Kidney (tissue), 14 donors: ENCODE results near the gene SLC41A3. TPM values are rescaled to one million over a fixed set of nuclear protein-coding genes. Genes with fewer than 3 reads are reported as not detected.

Experiments
- DNase-seq, 5 donors: peaks; one replicate each; pipeline ENCODE4 v3.0.0-alpha.2; 2013 to 2020
- FAIRE-seq: peaks from 2 replicates; lab custom pipeline; 2012; peaks lifted over from hg19 to GRCh38; lab: Jason Lieb, UNC
- H3K27ac ChIP-seq, 2 donors: one replicate each; pipeline ENCODE4 v1.7.0; 2013; ENCODE audit warnings: low read depth in 2 of 2, low read length in 2 of 2, inconsistent platforms in 1 of 2
- H3K27me3 ChIP-seq: one replicate; pipeline ENCODE4 v1.7.1; 2013; ENCODE audit warnings: low read length, inconsistent platforms; ENCODE audit not compliant: control insufficient read depth, insufficient read depth
- H3K36me3 ChIP-seq, 3 donors: one replicate each; pipeline versions ENCODE4 v1.7.0 to v1.7.1; 2013; ENCODE audit warnings: low read length in 3 of 3, control low read depth in 1 of 3, inconsistent platforms in 1 of 3; ENCODE audit not compliant: insufficient read depth in 3 of 3, control insufficient read depth in 2 of 3
- H3K4me1 ChIP-seq, 3 donors: one replicate each; pipeline versions ENCODE4 v1.7.0 to v1.7.1; 2013; ENCODE audit warnings: low read length in 3 of 3, inconsistent platforms in 1 of 3, low read depth in 1 of 3; ENCODE audit not compliant: control insufficient read depth in 2 of 3, insufficient read depth in 2 of 3
- H3K4me3 ChIP-seq, 3 donors: one replicate each; pipeline versions ENCODE4 v1.7.0 to v1.8.1; 2013; ENCODE audit warnings: low read length in 3 of 3, control low read depth in 1 of 3, inconsistent platforms in 1 of 3
- H3K9ac ChIP-seq, 3 donors: one replicate each; pipeline versions ENCODE4 v1.7.0 to v1.7.1; 2013; ENCODE audit warnings: low read length in 3 of 3, control low read depth in 1 of 3, inconsistent platforms in 1 of 3
- H3K9me3 ChIP-seq, 3 donors: one replicate each; pipeline versions ENCODE4 v1.7.0 to v1.7.1; 2013; ENCODE audit warnings: low read length in 3 of 3, control low read depth in 1 of 3, inconsistent platforms in 1 of 3; ENCODE audit not compliant: control insufficient read depth in 2 of 3, insufficient read depth in 1 of 3
- intact Hi-C: fragments of 100-400 bp; cut with DNase I; formaldehyde crosslinking; loops from one replicate; pipeline ENCODE4 v1.11.1; 2022
- polyA plus RNA-seq: library from polyadenylated mRNA; stranded (reverse); fragments of 350-450 nt; fragmentation: Illumina TruSeq; extraction: RNeasy Lipid Tissue Mini Kit (QIAGEN cat#74804); gene quantifications from one replicate; pipeline ENCODE4 v1.2.3, GENCODE V29; 2014; ENCODE audit warnings: low read depth, low replicate concordance; ENCODE audit not compliant: insufficient read depth
- total RNA-seq: library from RNA; stranded (reverse); fragmentation: NEBNext Ultra II Directional; extraction: Animal tissue kit (Norgen Biotek cat#: 25700); gene quantifications from one replicate; pipeline ENCODE4 v1.2.1, GENCODE V29; 2021
- TF ChIP-seq, protein P1 (sequence below): IDR thresholded peaks from 3 replicates; pipeline ENCODE4 v1.5.1; 2012; ENCODE audit warnings: mild to moderate bottlenecking, moderate library complexity, borderline replicate concordance; ENCODE audit not compliant: insufficient read depth; ENCODE audit errors: extremely low read depth
- donor health status: control.
- donor health status: control.
- donor health status: control.
- donor health status: control.
- donor health status: control.
- donor health status: DM: yes; HTN: yes; CAD: no.
- donor health status: Normal renal cell carcinoma (clear cell type).

The SLC41A3 gene
- total and polyA plus RNA-seq, 2 donors from 2014 or later = 31.6 to 74.3 TPM

GRCh38 chr3:126026761-126027160, 57.2 kb downstream of the SLC41A3 start:
- H3K9me3 ChIP-seq = peaks cover 0 to 4% (median 0%) of the 10 kb centered on the region in 3 donors
- no peaks in the 10 kb centered on the region for H3K4me1 ChIP-seq
- DNase-seq (peak in 1 of 5 donors; percentile 6), FAIRE-seq (no peak)
- H3K27me3 ChIP-seq = no peaks in the 10 kb centered on the region
- H3K4me3 ChIP-seq = no peak overlapping the region
- peaks cover 0 to 6% (median 0%) of the 10 kb centered on the region in 3 donors for H3K36me3 ChIP-seq
- H3K27ac ChIP-seq = no peak overlapping the region
- TF ChIP-seq, protein P1, sequence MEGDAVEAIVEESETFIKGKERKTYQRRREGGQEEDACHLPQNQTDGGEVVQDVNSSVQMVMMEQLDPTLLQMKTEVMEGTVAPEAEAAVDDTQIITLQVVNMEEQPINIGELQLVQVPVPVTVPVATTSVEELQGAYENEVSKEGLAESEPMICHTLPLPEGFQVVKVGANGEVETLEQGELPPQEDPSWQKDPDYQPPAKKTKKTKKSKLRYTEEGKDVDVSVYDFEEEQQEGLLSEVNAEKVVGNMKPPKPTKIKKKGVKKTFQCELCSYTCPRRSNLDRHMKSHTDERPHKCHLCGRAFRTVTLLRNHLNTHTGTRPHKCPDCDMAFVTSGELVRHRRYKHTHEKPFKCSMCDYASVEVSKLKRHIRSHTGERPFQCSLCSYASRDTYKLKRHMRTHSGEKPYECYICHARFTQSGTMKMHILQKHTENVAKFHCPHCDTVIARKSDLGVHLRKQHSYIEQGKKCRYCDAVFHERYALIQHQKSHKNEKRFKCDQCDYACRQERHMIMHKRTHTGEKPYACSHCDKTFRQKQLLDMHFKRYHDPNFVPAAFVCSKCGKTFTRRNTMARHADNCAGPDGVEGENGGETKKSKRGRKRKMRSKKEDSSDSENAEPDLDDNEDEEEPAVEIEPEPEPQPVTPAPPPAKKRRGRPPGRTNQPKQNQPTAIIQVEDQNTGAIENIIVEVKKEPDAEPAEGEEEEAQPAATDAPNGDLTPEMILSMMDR = no peak
- intact Hi-C loops = no loop called here
- no peak overlapping the region for H3K9ac ChIP-seq

- FAIRE-seq (no peak), DNase-seq (peak in 1 of 5 donors; percentile 1)
- intact Hi-C loops = no loop called here
- Histone ChIP-seq H3K4me1 (no peaks in the 10 kb centered on the region), H3K9ac (no peak overlapping the region), H3K27me3 (no peaks in the 10 kb centered on the region), H3K4me3 (no peak overlapping the region), H3K9me3 (peaks cover 0 to 4% (median 0%) of the 10 kb centered on the region in 3 donors), H3K27ac (no peak overlapping the region), H3K36me3 (peaks cover 0 to 6% (median 0%) of the 10 kb centered on the region in 3 donors)
- TF ChIP-seq, protein P1 = no peak
Observed at GRCh38 chr3:126026277-126026751, 57.6 kb downstream of the SLC41A3 start.

DNA sequence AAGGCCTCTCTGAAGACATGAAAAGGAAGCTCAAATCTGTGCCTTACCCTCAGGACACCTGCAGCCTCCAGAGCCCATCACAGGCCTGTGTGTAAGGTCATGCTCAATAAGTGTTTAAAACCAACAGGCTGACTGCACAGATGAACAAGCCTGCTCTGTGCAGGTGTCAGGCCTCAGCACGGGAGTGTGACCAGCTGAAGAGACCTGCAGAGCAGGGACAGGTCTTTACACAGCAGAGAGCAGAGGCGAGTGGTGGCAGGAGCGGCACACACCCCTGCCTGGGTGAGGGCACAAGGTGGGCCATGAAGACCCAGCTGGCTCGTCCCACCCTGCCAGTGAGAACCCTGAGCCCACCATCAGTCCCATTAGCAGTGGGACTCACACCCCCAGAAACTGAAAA, 58.1 kb downstream of the SLC41A3 start:
- no peak overlapping the region for H3K9ac ChIP-seq
- DNase-seq (no peak), FAIRE-seq (no peak)
- TF ChIP-seq, protein P1 = no peak
- H3K27ac ChIP-seq = no peak overlapping the region
- H3K27me3 ChIP-seq = no peaks in the 10 kb centered on the region
- no peak overlapping the region for H3K4me3 ChIP-seq
- peaks cover 0 to 4% (median 0%) of the 10 kb centered on the region in 3 donors for H3K9me3 ChIP-seq
- peaks cover 0 to 6% (median 0%) of the 10 kb centered on the region in 3 donors for H3K36me3 ChIP-seq
- H3K4me1 ChIP-seq = no peaks in the 10 kb centered on the region
- intact Hi-C loops = no loop called here
